HL-60 (cell line): ENCODE results near the gene MMP1.

Experiments
- DNase-seq, 2 experiments: peaks; one replicate each; pipeline ENCODE4 v3.0.0-alpha.2; 2010 to 2020; ENCODE audit warnings: low read depth in 1 of 2, low spot score in 1 of 2
- H3K27ac ChIP-seq: fragments of 250-450 bp; sonication (Bioruptor Pico); replicated peaks from 2 replicates; pipeline ENCODE4 v1.5.1; 2020; ENCODE audit warnings: mild to moderate bottlenecking, moderate library complexity
- H3K27me3 ChIP-seq: fragments of 250-450 bp; sonication (Bioruptor Pico); 2 replicates; pipeline ENCODE4 v1.5.1; 2021; ENCODE audit warnings: mild to moderate bottlenecking, moderate library complexity; ENCODE audit not compliant: insufficient read depth, poor library complexity, severe bottlenecking
- H3K4me3 ChIP-seq: replicated peaks from 2 replicates; pipeline ENCODE4 v1.5.1; 2011; ENCODE audit warnings: mild to moderate bottlenecking, control low read depth, low read length; ENCODE audit not compliant: insufficient read depth
- CTCF ChIP-seq: IDR thresholded peaks from one replicate; pipeline ENCODE4 v1.5.1; 2011; ENCODE audit warnings: low read length, control low read depth, inconsistent platforms; ENCODE audit not compliant: insufficient read depth
- GABPA ChIP-seq: IDR thresholded peaks from 2 replicates; pipeline ENCODE4 v1.6.1; 2012; ENCODE audit warnings: low read depth
- POLR2AphosphoS5 ChIP-seq: IDR thresholded peaks from 2 replicates; pipeline ENCODE4 v1.6.1; 2012; ENCODE audit warnings: low read depth
- REST ChIP-seq: IDR thresholded peaks from 2 replicates; pipeline ENCODE4 v1.6.1; 2012; ENCODE audit warnings: low read depth; ENCODE audit not compliant: insufficient replicate concordance
- SPI1 ChIP-seq: IDR thresholded peaks from 2 replicates; pipeline ENCODE4 v1.6.1; 2012; ENCODE audit warnings: low read depth, mild to moderate bottlenecking, borderline replicate concordance

MMP1 gene

GRCh38 chr11:102829316-102830000 lies 31.5 kb upstream of the MMP1 start:
- no peak for TF ChIP-seq POLR2AphosphoS5
- TF ChIP-seq GABPA: no peak
- Histone ChIP-seq H3K27ac (no peak overlapping the region), H3K27me3 (peaks cover 20% of the 10 kb centered on the region), H3K4me3 (no peak overlapping the region)
- no peak for DNase-seq

GRCh38 chr11:102824556-102824955 lies 26.6 kb upstream of the MMP1 start:
- Histone ChIP-seq H3K27ac (no peak overlapping the region), H3K4me3 (no peak overlapping the region), H3K27me3 (no peaks in the 10 kb centered on the region)
- no peak for TF ChIP-seq GABPA
- no peak for TF ChIP-seq SPI1
- no peak for TF ChIP-seq POLR2AphosphoS5
- TF ChIP-seq CTCF: no peak
- no peak for TF ChIP-seq REST
- DNase-seq: peak in 1 of 2 experiments; percentile 5

- DNase-seq: no peak
- no peak overlapping the region for H3K4me3 ChIP-seq
- TF ChIP-seq REST: no peak
- no peak for TF ChIP-seq SPI1
- no peak for TF ChIP-seq POLR2AphosphoS5
- no peak for TF ChIP-seq GABPA
- TF ChIP-seq CTCF: no peak
- no peak overlapping the region for H3K27ac ChIP-seq
- H3K27me3 ChIP-seq: no peaks in the 10 kb centered on the region
Measured at GRCh38 chr11:102819491-102819890, 21.5 kb upstream of the MMP1 start.

- no peak for DNase-seq
- Histone ChIP-seq H3K27ac (no peak overlapping the region), H3K4me3 (no peak overlapping the region), H3K27me3 (no peaks in the 10 kb centered on the region)
- no peak for TF ChIP-seq GABPA
- TF ChIP-seq POLR2AphosphoS5: no peak
- no peak for TF ChIP-seq REST
Measured at GRCh38 chr11:102813484-102813883, 15.5 kb upstream of the MMP1 start.
